ENCODE data around the gene ACOT7. TPM values are rescaled to one million over a fixed set of nuclear protein-coding genes. Genes with fewer than 3 reads are reported as not detected.

ACOT7 gene
- total and polyA plus RNA-seq, 2 of the 13 experiments (the other 11 are each of a cell fraction or from before 2014, with no cell fraction given), result 33.0 to 55.8 TPM

DNA sequence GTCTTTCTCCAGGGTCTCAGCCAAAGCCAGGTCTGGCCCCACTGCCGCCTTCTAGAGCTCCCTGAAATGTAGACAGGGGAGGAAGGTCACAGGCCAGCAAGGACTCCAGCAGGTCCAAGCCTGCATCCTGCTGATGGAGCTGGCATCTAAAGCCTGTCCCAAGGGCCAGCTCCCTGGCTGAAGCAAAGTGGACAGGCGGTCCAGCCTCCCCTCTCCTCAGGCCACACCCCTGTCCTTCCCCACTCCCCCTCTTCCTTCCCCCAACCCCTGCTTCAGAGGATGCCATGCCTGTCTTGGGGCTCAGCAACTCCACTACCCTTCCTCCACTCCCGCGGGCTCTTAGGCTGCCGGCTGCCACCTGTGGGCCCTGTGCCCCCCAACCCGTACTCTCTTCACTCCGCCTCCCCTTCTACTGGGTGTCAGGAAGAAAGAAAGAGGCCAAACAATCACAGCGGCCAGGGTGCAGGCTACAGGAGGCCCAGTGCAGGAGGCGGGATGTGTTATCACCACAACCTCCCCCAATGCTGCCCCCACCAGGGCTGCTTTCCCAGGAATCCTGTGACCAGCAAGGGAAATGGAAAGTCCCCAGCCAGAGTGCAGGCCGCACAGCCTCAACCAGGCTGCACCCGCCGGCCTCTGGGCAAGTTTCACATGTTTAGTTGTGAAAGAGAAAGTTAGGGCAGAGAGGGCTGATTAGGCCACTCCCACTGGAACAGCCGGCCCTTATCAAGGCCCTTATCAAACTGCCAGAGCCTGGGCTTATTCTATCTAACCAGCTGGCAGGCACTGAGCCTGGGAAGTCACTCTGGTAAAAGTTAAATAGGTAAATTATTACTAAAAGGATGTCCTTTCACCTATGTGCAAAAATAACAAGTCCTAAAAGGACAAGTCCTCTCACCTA lies 34.1 kb downstream of the ACOT7 start (continued):
- TF ChIP-seq, protein P1, sequence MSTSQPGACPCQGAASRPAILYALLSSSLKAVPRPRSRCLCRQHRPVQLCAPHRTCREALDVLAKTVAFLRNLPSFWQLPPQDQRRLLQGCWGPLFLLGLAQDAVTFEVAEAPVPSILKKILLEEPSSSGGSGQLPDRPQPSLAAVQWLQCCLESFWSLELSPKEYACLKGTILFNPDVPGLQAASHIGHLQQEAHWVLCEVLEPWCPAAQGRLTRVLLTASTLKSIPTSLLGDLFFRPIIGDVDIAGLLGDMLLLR (CRISPR knock-in tag; IDR thresholded peaks at IDR 0.05), result no peak
- TF ChIP-seq ZSCAN30 (CRISPR knock-in tag; IDR thresholded peaks at IDR 0.05), result no peak
- no peak for TF ChIP-seq NFE2 (CRISPR knock-in tag; IDR thresholded peaks at IDR 0.05)
- TF ChIP-seq MIER3 (CRISPR knock-in tag; IDR thresholded peaks at IDR 0.05; ENCODE audit: borderline replicate concordance), result no peak
- TF ChIP-seq RFXAP (CRISPR knock-in tag; IDR thresholded peaks at IDR 0.05; ENCODE audit: borderline replicate concordance), result no peak
- TF ChIP-seq PCBP1 (IDR thresholded peaks at IDR 0.05; ENCODE audit: borderline replicate concordance, low read depth, low read length), result peak; percentile 64; the same call in 1 of the 2 replicates
- TF ChIP-seq AHR (CRISPR knock-in tag; IDR thresholded peaks at IDR 0.05), result no peak
- TF ChIP-seq DR1 (CRISPR knock-in tag; IDR thresholded peaks at IDR 0.05), result no peak
- no peak for TF ChIP-seq ZFP36L2 (CRISPR knock-in tag; IDR thresholded peaks at IDR 0.05)
- TF ChIP-seq, protein P2, sequence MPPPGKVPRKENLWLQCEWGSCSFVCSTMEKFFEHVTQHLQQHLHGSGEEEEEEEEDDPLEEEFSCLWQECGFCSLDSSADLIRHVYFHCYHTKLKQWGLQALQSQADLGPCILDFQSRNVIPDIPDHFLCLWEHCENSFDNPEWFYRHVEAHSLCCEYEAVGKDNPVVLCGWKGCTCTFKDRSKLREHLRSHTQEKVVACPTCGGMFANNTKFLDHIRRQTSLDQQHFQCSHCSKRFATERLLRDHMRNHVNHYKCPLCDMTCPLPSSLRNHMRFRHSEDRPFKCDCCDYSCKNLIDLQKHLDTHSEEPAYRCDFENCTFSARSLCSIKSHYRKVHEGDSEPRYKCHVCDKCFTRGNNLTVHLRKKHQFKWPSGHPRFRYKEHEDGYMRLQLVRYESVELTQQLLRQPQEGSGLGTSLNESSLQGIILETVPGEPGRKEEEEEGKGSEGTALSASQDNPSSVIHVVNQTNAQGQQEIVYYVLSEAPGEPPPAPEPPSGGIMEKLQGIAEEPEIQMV (CRISPR knock-in tag; IDR thresholded peaks at IDR 0.05; ENCODE audit: low read depth), result peak; percentile 75; the same call in 1 of the 2 replicates
- TF ChIP-seq, protein P3, sequence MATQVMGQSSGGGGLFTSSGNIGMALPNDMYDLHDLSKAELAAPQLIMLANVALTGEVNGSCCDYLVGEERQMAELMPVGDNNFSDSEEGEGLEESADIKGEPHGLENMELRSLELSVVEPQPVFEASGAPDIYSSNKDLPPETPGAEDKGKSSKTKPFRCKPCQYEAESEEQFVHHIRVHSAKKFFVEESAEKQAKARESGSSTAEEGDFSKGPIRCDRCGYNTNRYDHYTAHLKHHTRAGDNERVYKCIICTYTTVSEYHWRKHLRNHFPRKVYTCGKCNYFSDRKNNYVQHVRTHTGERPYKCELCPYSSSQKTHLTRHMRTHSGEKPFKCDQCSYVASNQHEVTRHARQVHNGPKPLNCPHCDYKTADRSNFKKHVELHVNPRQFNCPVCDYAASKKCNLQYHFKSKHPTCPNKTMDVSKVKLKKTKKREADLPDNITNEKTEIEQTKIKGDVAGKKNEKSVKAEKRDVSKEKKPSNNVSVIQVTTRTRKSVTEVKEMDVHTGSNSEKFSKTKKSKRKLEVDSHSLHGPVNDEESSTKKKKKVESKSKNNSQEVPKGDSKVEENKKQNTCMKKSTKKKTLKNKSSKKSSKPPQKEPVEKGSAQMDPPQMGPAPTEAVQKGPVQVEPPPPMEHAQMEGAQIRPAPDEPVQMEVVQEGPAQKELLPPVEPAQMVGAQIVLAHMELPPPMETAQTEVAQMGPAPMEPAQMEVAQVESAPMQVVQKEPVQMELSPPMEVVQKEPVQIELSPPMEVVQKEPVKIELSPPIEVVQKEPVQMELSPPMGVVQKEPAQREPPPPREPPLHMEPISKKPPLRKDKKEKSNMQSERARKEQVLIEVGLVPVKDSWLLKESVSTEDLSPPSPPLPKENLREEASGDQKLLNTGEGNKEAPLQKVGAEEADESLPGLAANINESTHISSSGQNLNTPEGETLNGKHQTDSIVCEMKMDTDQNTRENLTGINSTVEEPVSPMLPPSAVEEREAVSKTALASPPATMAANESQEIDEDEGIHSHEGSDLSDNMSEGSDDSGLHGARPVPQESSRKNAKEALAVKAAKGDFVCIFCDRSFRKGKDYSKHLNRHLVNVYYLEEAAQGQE (IDR thresholded peaks at IDR 0.05; ENCODE audit: borderline replicate concordance in 1 of 2, low read depth in 1 of 2, low read length in 2 of 2), result peak in 1 of 2 experiments; percentile 37; a peak in 1 of 4 replicates
- TF ChIP-seq, protein P4, sequence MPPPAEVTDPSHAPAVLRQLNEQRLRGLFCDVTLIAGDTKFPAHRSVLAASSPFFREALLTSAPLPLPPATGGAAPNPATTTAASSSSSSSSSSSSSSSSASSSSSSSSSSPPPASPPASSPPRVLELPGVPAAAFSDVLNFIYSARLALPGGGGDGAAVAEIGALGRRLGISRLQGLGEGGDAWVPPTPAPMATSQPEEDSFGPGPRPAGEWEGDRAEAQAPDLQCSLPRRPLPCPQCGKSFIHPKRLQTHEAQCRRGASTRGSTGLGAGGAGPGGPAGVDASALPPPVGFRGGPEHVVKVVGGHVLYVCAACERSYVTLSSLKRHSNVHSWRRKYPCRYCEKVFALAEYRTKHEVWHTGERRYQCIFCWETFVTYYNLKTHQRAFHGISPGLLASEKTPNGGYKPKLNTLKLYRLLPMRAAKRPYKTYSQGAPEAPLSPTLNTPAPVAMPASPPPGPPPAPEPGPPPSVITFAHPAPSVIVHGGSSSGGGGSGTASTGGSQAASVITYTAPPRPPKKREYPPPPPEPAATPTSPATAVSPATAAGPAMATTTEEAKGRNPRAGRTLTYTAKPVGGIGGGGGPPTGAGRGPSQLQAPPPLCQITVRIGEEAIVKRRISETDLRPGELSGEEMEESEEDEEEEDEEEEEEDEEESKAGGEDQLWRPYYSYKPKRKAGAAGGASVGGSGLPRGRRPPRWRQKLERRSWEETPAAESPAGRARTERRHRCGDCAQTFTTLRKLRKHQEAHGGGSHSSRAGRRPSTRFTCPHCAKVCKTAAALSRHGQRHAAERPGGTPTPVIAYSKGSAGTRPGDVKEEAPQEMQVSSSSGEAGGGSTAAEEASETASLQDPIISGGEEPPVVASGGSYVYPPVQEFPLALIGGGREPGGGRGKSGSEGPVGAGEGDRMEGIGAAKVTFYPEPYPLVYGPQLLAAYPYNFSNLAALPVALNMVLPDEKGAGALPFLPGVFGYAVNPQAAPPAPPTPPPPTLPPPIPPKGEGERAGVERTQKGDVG (CRISPR knock-in tag; IDR thresholded peaks at IDR 0.05; ENCODE audit: borderline replicate concordance), result no peak; the same call in 1 of the 2 replicates
- no peak for TF ChIP-seq PTBP1 (IDR thresholded peaks at IDR 0.05; ENCODE audit: low read depth, low read length, poor library complexity, severe bottlenecking)
- TF ChIP-seq, protein P5, sequence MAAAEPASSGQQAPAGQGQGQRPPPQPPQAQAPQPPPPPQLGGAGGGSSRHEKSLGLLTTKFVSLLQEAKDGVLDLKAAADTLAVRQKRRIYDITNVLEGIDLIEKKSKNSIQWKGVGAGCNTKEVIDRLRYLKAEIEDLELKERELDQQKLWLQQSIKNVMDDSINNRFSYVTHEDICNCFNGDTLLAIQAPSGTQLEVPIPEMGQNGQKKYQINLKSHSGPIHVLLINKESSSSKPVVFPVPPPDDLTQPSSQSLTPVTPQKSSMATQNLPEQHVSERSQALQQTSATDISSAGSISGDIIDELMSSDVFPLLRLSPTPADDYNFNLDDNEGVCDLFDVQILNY (CRISPR knock-in tag; conservative IDR thresholded peaks at IDR 0.05), result no peak
- TF ChIP-seq MYNN (CRISPR knock-in tag; IDR thresholded peaks at IDR 0.05; ENCODE audit: low read depth), result no peak

Measured in HepG2 (cell line).